Measurements from ENCODE around the gene SERINC3. TPM values are rescaled to one million over a fixed set of nuclear protein-coding genes. Genes with fewer than 3 reads are reported as not detected.

Gene SERINC3
- total RNA-seq, 3 donors from 2014 or later, result 91.1 to 254 (median 100) TPM

DNA sequence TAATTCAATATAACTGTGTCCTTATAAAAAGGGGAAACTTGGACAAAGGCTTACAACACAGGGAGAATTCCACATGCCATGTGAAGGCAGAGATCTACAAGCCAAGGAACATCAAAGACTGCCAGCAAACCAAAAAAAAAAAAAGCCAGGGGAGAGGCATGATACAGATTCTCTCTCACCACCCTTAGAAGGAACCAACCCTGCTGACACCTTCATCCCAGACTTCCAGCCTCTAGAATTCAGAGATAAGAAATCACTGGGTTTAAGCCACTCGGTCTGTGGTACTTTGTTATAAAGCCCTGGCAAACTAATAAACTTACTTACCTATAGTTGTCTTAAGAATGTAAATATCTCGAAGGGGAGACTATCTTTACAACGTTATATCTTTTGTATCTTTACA is 4.4 kb downstream of the SERINC3 start:
- H3K36me3 ChIP-seq, result no peaks in the 10 kb centered on the region
- TF ChIP-seq, protein P1, sequence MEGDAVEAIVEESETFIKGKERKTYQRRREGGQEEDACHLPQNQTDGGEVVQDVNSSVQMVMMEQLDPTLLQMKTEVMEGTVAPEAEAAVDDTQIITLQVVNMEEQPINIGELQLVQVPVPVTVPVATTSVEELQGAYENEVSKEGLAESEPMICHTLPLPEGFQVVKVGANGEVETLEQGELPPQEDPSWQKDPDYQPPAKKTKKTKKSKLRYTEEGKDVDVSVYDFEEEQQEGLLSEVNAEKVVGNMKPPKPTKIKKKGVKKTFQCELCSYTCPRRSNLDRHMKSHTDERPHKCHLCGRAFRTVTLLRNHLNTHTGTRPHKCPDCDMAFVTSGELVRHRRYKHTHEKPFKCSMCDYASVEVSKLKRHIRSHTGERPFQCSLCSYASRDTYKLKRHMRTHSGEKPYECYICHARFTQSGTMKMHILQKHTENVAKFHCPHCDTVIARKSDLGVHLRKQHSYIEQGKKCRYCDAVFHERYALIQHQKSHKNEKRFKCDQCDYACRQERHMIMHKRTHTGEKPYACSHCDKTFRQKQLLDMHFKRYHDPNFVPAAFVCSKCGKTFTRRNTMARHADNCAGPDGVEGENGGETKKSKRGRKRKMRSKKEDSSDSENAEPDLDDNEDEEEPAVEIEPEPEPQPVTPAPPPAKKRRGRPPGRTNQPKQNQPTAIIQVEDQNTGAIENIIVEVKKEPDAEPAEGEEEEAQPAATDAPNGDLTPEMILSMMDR (IDR thresholded peaks at IDR 0.05), result no peak
- TF ChIP-seq POLR2A (IDR thresholded peaks at IDR 0.05), result no peak
- TF ChIP-seq POLR2AphosphoS5 (IDR thresholded peaks at IDR 0.05), result no peak
- H3K27ac ChIP-seq, result peak overlapping the region in 1 of 2 donors; percentile 21
- no peaks in the 10 kb centered on the region for H3K9me3 ChIP-seq
- peaks cover 0 to 3% of the 10 kb centered on the region in 2 donors for H3K4me1 ChIP-seq
- DNase-seq (ENCODE audit: low spot score in 2 of 2), result no peak
- H3K27me3 ChIP-seq, result no peaks in the 10 kb centered on the region
- no peak overlapping the region for H3K4me3 ChIP-seq
- intact Hi-C loops (cut with DNase I; ENCODE audit: low total_unique reads), result no loop called here

DNA sequence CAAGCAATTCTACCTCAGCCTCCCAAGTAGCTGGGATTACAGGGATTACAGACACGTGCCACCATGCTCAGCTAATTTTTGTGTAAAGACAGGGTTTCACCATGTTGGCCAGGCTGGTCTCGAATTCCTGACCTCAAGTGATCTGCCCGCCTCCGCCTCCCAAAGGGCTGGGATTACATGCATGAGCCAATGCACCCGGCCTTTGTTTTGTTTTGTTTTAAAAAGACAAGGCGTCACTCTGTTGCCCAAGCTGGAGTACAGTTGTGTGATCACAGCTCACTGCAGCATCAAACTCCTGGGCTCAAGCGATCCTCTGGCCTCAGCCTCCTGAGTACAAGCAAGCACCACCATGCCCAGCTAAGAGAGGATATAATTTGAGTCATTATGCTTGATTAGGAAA is 5.4 kb downstream of the SERINC3 start:
- intact Hi-C loops (cut with DNase I; ENCODE audit: low total_unique reads), result no loop called here
- TF ChIP-seq, protein P1 (IDR thresholded peaks at IDR 0.05), result no peak
- Histone ChIP-seq H3K4me3 (no peak overlapping the region), H3K9me3 (no peaks in the 10 kb centered on the region), H3K27me3 (no peaks in the 10 kb centered on the region), H3K36me3 (no peaks in the 10 kb centered on the region), H3K4me1 (peaks cover 0 to 3% of the 10 kb centered on the region in 2 donors), H3K27ac (no peak overlapping the region)
- no peak for DNase-seq (ENCODE audit: low spot score in 2 of 2)

DNA sequence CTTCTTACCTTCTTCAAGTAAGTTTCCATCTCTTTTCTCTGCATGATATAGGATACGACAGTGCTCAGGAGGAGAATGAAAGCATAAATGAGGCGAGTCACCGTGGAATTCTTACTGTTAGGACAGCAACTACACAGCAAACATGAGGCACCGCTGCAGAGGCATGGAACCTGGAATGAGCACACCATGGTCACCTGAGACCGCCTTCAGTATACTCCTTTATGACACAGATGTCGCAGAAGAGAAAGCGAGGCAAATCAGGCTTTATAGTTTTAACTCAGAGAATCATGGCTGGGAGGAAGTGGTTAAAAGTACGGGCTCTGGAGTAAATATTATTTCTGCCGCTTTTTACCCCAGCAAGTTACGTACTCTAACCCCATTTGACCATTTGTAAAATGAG is 8.0 kb downstream of the SERINC3 start:
- Histone ChIP-seq H3K4me3 (no peak overlapping the region), H3K36me3 (no peaks in the 10 kb centered on the region), H3K4me1 (no peaks in the 10 kb centered on the region), H3K27me3 (no peaks in the 10 kb centered on the region), H3K9me3 (no peaks in the 10 kb centered on the region), H3K27ac (no peak overlapping the region)
- TF ChIP-seq, protein P1 (IDR thresholded peaks at IDR 0.05), result no peak
- TF ChIP-seq POLR2AphosphoS5 (IDR thresholded peaks at IDR 0.05) (no peak), POLR2A (IDR thresholded peaks at IDR 0.05) (no peak)
- no peak for DNase-seq (ENCODE audit: low spot score in 2 of 2)
- intact Hi-C loops (cut with DNase I; ENCODE audit: low total_unique reads), result no loop called here

DNA sequence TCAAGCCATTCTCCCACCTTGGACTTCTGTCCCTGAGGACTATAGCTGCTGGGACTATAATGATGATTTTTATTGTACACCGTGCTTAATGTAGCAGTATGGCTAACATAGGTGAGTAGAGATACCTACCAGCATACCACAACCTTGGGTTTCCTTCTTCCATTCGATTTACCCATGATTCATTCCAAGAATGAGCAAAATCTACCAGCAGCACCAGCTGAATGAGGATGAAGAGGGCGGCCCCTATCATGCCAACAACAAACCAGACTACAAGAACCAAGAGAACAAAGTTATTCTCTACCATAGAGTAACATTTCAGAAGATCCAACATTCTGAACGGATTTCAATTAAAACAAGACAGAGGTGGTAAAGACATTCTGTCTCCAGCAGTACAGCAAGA is 12.1 kb downstream of the SERINC3 start:
- intact Hi-C loops (cut with DNase I; ENCODE audit: low total_unique reads), result no loop called here
- H3K27ac ChIP-seq, result no peak overlapping the region
- H3K36me3 ChIP-seq, result peaks cover 6% of the 10 kb centered on the region
- H3K4me3 ChIP-seq, result no peak overlapping the region
- no peaks in the 10 kb centered on the region for H3K27me3 ChIP-seq
- no peak for DNase-seq (ENCODE audit: low spot score in 2 of 2)
- H3K4me1 ChIP-seq, result no peaks in the 10 kb centered on the region
- TF ChIP-seq, protein P1 (IDR thresholded peaks at IDR 0.05), result no peak
- no peak for TF ChIP-seq POLR2A (IDR thresholded peaks at IDR 0.05)
- no peak for TF ChIP-seq POLR2AphosphoS5 (IDR thresholded peaks at IDR 0.05)
- no peaks in the 10 kb centered on the region for H3K9me3 ChIP-seq

DNA sequence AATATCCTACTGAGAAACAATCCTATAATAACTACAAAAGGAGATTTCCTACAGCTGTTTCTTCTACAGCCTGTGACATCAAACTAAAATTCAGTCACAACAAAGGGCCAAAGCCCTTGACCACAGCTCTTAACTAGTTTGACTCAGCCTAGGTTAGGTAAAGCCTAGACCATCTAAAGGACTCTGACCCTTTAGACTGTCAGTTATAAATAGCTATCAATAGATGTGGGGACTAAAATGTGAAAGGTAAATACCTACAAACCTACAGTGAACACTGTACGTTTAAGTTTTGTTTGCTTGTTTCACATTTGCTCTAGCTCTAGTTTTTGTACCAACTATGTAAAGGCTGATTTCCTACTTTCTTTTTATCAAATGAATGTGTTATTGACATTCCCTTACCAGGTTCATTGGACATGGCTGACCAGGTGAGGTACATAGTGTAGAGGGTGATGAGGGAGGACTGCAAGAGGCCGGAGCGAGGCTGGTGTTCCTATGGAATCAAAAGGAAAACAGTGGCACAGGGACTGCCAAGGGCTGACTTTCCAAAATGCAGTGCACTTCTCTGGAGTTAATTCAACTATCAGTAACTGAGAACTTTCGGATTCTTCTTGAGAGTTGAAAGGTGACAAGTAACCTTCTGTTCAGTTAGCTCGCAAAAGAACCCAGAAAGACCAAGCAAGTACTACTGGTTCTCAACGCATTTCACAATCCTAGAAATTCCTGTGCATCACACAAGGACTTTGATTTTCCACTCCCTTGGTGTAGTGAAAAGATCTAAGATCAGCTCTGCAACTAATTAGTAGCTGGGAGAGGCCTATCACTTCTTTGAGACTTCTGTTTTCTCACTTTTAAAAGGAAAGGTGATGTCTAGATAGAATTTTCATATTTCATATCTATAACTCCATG is 17.2 kb downstream of the SERINC3 start:
- TF ChIP-seq POLR2A (IDR thresholded peaks at IDR 0.05), result no peak
- no peak for TF ChIP-seq POLR2AphosphoS5 (IDR thresholded peaks at IDR 0.05)
- TF ChIP-seq, protein P1 (IDR thresholded peaks at IDR 0.05), result no peak
- Histone ChIP-seq H3K4me3 (no peak overlapping the region), H3K4me1 (no peaks in the 10 kb centered on the region), H3K36me3 (peaks cover 12% of the 10 kb centered on the region), H3K9me3 (no peaks in the 10 kb centered on the region), H3K27me3 (no peaks in the 10 kb centered on the region), H3K27ac (no peak overlapping the region)
- intact Hi-C loops (cut with DNase I; ENCODE audit: low total_unique reads), result no loop called here
- DNase-seq (ENCODE audit: low spot score in 2 of 2), result no peak

Data from breast epithelium (tissue), 4 donors.